ENCODE data around the gene PTGDR2.

- TF ChIP-seq CTCF (conservative IDR thresholded peaks at IDR 0.05; ENCODE audit: low read length): no peak
- no peak for TF ChIP-seq EZH2phosphoT487 (IDR thresholded peaks at IDR 0.05; ENCODE audit: borderline replicate concordance, low read depth, low read length)
Measured at GRCh38 chr11:60813324-60813723, 42.4 kb downstream of the PTGDR2 start.
